Measurements from ENCODE around the gene UNC5A. TPM values are rescaled to one million over a fixed set of nuclear protein-coding genes. Genes with fewer than 3 reads are reported as not detected.
A peak's percentile ranks its signal among the peaks of the same experiment; 100 is the strongest.

The UNC5A gene
- total RNA-seq (2021; ENCODE audit: unreplicated experiment) (10.1 TPM), Bru-seq, nascent RNA (percentile 40 among the genes with signal in this experiment), BruChase-seq, experiment 1, labeled RNA remaining after a 6-hour chase (percentile 41 among the genes with signal in this experiment), BruChase-seq, experiment 2, labeled RNA remaining after a 2-hour chase (percentile 42 among the genes with signal in this experiment)
- polyA plus RNA-seq (2012) = 9.0 and 9.9 TPM in 2 replicates
- long read RNA-seq, partial matches to known transcripts = 12 of 17 reads
- long read RNA-seq, other reads (novel, unspliced or antisense) = 3 of 17 reads

DNA sequence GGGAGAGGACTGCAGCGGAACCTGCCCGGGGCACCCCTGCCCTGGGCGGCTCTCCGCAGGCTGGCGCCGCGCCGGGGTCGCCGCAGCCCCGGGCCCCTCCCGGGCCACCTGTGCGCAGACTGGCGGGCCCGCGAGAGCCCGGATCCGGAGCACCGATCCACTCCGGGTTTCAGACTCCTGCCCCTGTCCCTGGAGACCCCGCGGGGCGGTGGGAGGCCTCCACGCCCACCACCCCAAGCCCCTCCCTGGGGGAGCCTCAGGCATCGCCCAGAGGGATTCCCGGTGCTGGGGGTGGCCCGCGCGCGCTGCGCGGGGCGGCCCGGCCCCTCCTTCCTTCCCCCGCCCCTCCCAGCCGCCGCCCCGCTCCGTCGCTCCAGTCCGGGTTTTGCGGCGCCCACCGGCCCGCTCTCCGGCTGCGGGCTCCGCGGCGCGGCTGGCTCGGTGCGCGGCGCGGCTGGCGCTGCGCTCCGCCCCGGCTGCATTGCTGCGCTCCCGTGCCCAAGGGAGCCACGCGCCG is at the start of gene UNC5A:
TSS of gene UNC5A (plus strand) at position 479 of the 517 bp plus-strand sequence. CDS start 192 bp downstream, outside the sequence.
- peak within 1 kb of the TSS; percentile 60; the same call in 1 of the 2 replicates for H3K27ac ChIP-seq (ENCODE audit: low read depth, low read length)

More for the DNA sequence above, at the start of gene UNC5A:
- Histone ChIP-seq H3K36me3 (ENCODE audit: control insufficient read depth in 1 of 2, insufficient read depth in 2 of 2, low read length in 2 of 2) (no peaks in the 10 kb centered on the region), H3K4me1 (ENCODE audit: control insufficient read depth in 1 of 2, insufficient read depth in 2 of 2, low read length in 2 of 2) (peaks cover 5 to 29% of the 10 kb centered on the region in 2 experiments; a peak in 3 of 4 replicates), H3K4me3 (replicated peaks in 1 of 2; ENCODE audit: low read depth in 1 of 2, low read length in 2 of 2) (peak within 1 kb of the TSS; percentile 62 to 68), H3K9me2 (ENCODE audit: insufficient read depth) (no peaks in the 10 kb centered on the region), H3K79me2 (ENCODE audit: insufficient read depth, low read length) (no peaks in the 10 kb centered on the region), H4K20me1 (ENCODE audit: insufficient read depth) (no peaks in the 10 kb centered on the region), H3K27me3 (ENCODE audit: insufficient read depth, low read length) (peaks cover 15% of the 10 kb centered on the region; the same call in 1 of the 2 replicates), H3K9me3 (ENCODE audit: control insufficient read depth in 1 of 2, insufficient read depth in 1 of 2, low read depth in 1 of 2, low read length in 2 of 2) (no peaks in the 10 kb centered on the region), H3K4me2 (ENCODE audit: low read length) (peak within 1 kb of the TSS; percentile 89), H3K9ac (ENCODE audit: low read length) (peak within 1 kb of the TSS; percentile 62), H2AFZ (ENCODE audit: low read depth, low read length, poor library complexity, severe bottlenecking) (peak within 1 kb of the TSS; percentile 58)
- intact Hi-C loops (cut with micrococcal nuclease) = no loop called here
- TF ChIP-seq, protein P1, sequence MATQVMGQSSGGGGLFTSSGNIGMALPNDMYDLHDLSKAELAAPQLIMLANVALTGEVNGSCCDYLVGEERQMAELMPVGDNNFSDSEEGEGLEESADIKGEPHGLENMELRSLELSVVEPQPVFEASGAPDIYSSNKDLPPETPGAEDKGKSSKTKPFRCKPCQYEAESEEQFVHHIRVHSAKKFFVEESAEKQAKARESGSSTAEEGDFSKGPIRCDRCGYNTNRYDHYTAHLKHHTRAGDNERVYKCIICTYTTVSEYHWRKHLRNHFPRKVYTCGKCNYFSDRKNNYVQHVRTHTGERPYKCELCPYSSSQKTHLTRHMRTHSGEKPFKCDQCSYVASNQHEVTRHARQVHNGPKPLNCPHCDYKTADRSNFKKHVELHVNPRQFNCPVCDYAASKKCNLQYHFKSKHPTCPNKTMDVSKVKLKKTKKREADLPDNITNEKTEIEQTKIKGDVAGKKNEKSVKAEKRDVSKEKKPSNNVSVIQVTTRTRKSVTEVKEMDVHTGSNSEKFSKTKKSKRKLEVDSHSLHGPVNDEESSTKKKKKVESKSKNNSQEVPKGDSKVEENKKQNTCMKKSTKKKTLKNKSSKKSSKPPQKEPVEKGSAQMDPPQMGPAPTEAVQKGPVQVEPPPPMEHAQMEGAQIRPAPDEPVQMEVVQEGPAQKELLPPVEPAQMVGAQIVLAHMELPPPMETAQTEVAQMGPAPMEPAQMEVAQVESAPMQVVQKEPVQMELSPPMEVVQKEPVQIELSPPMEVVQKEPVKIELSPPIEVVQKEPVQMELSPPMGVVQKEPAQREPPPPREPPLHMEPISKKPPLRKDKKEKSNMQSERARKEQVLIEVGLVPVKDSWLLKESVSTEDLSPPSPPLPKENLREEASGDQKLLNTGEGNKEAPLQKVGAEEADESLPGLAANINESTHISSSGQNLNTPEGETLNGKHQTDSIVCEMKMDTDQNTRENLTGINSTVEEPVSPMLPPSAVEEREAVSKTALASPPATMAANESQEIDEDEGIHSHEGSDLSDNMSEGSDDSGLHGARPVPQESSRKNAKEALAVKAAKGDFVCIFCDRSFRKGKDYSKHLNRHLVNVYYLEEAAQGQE (IDR thresholded peaks at IDR 0.05; ENCODE audit: low read depth) = no peak
- TF ChIP-seq, protein P2, sequence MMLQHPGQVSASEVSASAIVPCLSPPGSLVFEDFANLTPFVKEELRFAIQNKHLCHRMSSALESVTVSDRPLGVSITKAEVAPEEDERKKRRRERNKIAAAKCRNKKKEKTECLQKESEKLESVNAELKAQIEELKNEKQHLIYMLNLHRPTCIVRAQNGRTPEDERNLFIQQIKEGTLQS (IDR thresholded peaks at IDR 0.05) = no peak
- TF ChIP-seq, protein P3, sequence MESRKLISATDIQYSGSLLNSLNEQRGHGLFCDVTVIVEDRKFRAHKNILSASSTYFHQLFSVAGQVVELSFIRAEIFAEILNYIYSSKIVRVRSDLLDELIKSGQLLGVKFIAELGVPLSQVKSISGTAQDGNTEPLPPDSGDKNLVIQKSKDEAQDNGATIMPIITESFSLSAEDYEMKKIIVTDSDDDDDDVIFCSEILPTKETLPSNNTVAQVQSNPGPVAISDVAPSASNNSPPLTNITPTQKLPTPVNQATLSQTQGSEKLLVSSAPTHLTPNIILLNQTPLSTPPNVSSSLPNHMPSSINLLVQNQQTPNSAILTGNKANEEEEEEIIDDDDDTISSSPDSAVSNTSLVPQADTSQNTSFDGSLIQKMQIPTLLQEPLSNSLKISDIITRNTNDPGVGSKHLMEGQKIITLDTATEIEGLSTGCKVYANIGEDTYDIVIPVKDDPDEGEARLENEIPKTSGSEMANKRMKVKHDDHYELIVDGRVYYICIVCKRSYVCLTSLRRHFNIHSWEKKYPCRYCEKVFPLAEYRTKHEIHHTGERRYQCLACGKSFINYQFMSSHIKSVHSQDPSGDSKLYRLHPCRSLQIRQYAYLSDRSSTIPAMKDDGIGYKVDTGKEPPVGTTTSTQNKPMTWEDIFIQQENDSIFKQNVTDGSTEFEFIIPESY (IDR thresholded peaks at IDR 0.05; ENCODE audit: extremely low read depth, insufficient replicate concordance, low read length) = no peak
- TF ChIP-seq POLR2A (IDR thresholded peaks at IDR 0.05; ENCODE audit: borderline replicate concordance, extremely low read depth, insufficient read depth, insufficient read length) (peak; percentile 50), CEBPB (IDR thresholded peaks at IDR 0.05; ENCODE audit: low read depth) (no peak), YY1 (IDR thresholded peaks at IDR 0.05; ENCODE audit: extremely low read depth, insufficient replicate concordance, low read depth, low read length) (peak; percentile 55), ZNF274 (IDR thresholded peaks at IDR 0.05; ENCODE audit: low read depth, low read length) (no peak), POLR2AphosphoS5 (IDR thresholded peaks at IDR 0.05; ENCODE audit: low read depth, low read length) (peak; percentile 66), TCF7L2 (IDR thresholded peaks at IDR 0.05; ENCODE audit: borderline replicate concordance, extremely low read depth, insufficient read depth, insufficient read length) (no peak), EZH2 (IDR thresholded peaks at IDR 0.05) (no peak)
- peak; percentile 63 for DNase-seq (ENCODE audit: low read depth, low spot score)
- ChIA-PET POLR2A (no interaction called here), RAD21 (ENCODE audit: low non-redundant PET in 1 of 2, low total read pairs in 2 of 2, uncharacterized antibody in 2 of 2, unreplicated experiment in 2 of 2) (interaction anchor here in 1 of 2 experiments (1.1 kb wide), 1 partner anchor 149 kb away, joined by 3 read pairs; no protein-coding TSS in a partner anchor), CTCF (no interaction called here)
- ATAC-seq = peak; percentile 84
- no TSS peak for BruUV-seq (replicated peaks)
